ENCODE results near the gene PLCD1.

DNA sequence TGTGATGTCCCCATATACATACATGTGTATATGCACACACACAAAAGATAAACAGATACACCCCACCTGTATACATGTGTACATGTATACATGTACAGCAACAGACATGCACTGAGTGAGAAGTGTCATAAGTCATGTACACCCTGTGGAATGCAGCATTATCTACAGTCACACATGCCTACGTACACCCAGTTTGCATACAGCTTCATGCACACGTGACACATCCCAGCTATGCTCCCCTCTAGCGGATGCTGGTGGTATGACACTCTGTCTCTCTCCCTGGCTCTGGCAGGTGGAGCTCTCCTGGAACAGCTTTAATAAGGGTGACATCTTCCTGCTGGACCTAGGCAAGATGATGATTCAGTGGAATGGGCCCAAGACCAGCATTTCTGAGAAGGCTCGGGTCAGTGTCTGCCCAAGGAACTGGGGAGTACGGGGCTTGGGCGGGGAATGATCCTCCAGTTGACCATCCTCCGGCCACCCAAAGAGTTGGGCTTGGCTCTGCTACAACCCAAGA, 32.6 kb downstream of the PLCD1 start:
- TF ChIP-seq, protein P1, sequence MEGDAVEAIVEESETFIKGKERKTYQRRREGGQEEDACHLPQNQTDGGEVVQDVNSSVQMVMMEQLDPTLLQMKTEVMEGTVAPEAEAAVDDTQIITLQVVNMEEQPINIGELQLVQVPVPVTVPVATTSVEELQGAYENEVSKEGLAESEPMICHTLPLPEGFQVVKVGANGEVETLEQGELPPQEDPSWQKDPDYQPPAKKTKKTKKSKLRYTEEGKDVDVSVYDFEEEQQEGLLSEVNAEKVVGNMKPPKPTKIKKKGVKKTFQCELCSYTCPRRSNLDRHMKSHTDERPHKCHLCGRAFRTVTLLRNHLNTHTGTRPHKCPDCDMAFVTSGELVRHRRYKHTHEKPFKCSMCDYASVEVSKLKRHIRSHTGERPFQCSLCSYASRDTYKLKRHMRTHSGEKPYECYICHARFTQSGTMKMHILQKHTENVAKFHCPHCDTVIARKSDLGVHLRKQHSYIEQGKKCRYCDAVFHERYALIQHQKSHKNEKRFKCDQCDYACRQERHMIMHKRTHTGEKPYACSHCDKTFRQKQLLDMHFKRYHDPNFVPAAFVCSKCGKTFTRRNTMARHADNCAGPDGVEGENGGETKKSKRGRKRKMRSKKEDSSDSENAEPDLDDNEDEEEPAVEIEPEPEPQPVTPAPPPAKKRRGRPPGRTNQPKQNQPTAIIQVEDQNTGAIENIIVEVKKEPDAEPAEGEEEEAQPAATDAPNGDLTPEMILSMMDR (IDR thresholded peaks at IDR 0.05; ENCODE audit: insufficient read depth, low read depth, low read length), result peak; percentile 96
- no peak for TF ChIP-seq EZH2 (IDR thresholded peaks at IDR 0.05; ENCODE audit: insufficient read depth, low read length)
